HG03571 (cell line): ENCODE data around the gene CCDC167.

ENCODE experiments used
- ATAC-seq: cut with Tn5 transposase; IDR thresholded peaks from one replicate; pipeline ENCODE4 v1.9.1; 2021; ENCODE audit not compliant: unreplicated experiment

The CCDC167 gene

GRCh38 chr6:37531026-37531425, 31.3 kb upstream of the CCDC167 start:
- no peak for ATAC-seq

GRCh38 chr6:37530297-37530696, 30.6 kb upstream of the CCDC167 start:
- no peak for ATAC-seq

DNA sequence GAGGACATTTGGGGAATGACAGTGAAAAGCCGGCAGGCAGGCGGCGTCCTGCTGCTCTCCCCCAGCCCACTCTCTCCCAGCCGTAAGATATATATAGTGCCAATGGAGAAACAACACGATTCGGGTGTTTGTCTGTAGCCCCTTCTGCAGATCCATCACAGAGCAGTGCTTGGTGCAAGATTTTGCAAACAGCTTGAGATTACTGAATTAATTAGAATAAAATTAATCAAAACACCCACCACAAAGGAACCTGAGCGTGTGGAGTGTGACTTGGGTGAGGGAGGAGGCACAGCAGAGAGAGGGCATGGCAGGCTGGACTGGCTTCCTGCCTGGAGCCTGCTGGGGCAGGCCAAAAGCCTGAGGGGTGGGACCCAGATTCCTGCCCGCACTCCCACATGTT, 28.8 kb upstream of the CCDC167 start:
- ATAC-seq: no peak

DNA sequence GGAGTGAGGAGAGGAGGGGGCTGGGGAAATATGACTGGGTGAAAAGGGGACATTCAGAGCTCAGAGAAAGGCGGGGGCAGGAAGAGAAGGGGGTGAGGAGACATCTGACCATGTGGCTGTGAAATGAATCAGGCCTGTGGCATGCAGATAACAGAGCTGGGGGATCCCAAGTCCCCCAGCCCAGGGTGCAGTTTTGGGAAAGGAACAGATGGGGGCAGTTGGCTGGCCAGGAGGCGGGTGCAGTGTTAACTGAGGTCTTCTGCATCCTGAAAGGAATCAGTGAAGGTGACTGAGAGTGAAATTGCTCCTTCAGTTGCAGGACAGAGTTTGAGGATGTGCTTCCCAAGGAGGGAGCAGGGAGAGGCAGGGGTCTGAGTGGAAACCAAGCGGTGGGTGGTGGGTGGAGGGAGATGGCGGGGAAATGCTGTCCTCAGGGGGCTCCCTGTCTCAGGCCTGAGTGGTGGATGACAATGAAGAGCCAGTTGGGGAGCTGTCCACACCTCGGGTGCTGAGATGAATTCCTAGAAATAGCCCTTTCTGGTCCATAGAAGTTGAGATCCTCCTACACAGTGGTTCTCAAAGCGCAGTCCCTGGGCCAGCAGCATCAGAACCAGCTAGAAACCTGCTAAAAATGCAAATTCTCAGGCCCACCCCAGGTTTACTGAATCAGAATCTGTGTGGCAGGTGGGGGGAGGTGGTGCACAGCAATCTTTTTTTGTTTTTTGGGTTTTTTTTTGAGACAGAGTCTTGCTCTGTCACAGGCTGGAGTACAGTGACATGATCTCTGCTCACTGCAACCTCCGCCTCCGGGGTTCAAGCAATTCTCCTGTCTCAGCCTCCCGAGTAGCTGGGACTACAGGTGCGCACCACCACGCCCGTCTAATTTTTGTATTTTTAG, 26.0 kb upstream of the CCDC167 start:
- ATAC-seq: no peak

GRCh38 chr6:37524970-37525318, 25.3 kb upstream of the CCDC167 start:
- ATAC-seq: no peak

- no peak for ATAC-seq
Observed at GRCh38 chr6:37524025-37524969, 24.6 kb upstream of the CCDC167 start.

- no peak for ATAC-seq
Observed at GRCh38 chr6:37523412-37523811, 23.7 kb upstream of the CCDC167 start.

- no peak for ATAC-seq
Observed at GRCh38 chr6:37522836-37523235, 23.1 kb upstream of the CCDC167 start.

DNA sequence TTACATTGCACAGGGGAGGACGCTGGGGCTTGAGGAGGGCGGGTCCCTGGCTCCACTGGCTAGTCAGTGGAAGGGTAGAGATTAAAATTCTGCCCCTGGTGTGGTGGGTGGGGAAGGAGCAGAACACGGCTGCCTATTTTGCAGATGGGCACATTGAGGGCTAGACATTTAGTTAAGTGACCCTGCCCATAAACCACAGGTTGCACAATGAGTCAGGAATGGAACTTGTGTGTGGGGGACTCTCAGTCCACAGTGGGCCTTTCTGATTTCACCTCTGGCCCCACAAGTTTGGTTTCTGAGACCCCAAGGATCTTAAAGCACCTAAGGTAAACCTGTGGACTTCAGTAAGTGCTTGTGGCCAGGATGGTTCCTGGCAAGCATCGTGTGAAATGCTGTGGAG, 22.0 kb upstream of the CCDC167 start:
- no peak for ATAC-seq

GRCh38 chr6:37520926-37521325, 21.2 kb upstream of the CCDC167 start:
- no peak for ATAC-seq

- no peak for ATAC-seq
Observed at GRCh38 chr6:37519461-37519860, 19.8 kb upstream of the CCDC167 start.

DNA sequence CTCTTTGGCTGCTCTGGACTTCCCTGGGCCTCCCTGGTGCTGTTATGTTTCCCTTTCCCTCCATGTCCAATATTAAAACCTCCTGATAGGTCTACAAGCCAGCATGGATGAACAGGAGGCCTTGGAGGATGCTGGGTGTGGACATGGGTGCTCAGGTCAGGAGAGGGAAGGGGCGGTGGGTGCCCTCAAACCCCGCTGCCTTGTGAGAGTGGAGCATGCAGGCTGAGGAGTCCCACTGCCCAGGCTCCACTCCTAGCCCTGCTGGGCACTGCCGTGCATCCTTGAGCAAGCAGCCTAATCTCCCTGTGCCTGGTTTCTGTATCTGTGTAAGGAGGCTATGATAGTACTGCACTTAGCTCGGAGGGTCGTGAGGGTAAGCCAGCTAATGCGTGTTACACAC, 18.4 kb upstream of the CCDC167 start:
- no peak for ATAC-seq

DNA sequence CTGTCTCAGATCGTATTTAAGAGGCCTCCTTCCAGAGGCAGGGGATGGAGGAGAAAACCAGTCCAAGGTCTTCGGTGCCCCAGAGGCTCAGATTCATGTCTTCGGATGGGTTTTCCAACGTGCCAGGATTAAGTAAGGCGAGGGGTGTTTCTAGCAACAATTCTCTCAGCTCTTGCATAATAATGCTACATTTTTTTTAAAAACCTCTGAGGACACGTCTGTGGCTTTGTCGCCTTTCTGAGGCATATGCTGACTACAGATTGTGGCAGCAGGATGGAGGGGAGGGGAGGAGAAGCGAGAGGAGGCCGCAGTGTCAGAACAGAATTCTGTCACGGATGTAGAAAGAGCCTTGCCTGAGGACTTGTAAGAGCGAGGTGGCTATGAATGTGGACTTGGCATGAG, 17.7 kb upstream of the CCDC167 start:
- ATAC-seq: no peak

DNA sequence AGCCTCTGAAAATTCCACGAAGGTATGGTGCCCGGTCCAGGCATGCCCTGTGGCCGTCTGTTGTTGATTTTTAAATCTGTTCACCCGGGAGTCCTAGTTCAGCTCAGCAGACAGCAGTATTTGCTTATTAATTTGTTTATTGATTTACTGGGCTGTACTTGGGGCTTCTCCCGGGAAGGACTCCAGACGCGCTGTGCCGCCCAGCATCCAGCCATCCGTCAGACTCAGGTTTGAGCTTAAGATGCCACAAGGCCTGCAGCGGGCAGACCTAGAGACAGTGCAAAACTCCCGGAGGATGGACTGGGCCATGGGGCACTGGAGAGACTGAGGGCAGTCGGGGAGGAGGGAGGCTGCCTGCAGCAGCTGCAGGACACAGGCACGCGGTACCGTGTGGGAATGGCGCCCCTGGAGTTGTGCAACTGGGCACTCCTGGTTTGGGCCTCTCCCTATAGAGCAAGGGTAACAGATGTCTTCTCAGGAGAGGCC, 17.3 kb upstream of the CCDC167 start:
- ATAC-seq: no peak

DNA sequence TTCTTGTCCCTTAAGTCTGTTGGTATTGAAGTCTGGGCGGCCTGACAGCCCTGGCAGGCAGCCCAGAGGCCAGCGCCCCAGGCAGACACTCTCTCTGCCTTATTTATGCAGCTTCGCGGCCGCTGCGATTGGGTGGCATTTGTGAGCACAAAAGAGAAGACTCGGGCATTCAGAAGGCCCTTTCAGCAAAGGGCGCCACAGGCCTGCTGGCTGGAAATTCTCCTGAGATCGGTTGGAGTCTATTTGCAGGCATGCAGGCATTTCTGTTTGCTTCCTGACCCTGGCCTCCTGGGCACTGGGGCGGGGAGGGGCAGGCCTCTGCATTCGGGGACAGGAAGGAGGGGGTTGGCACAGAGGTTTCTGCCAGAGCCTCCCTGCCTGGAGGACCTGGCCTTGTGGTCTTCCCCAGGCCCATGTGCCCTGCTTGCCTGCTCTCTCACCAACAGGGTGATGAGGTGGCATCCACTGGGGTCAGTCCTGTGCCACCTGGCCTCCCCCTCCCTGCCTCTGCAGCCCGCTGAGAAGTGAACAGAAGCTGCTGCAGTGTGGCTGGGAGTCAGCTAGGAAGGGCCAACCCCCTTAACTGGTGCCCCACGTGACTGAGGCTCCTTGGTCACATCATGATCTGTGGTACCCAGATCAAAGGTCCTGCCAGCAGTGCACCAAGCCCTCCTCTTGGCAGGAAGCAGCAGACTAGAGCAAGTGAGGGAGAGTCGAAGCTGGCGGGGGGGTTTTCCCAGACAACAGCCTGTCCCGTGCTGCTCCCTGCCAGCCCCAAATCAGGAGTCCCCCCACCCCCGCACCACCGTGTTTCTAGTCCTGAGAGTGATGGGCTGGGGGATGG, 16.6 kb upstream of the CCDC167 start:
- ATAC-seq: peak; percentile 62

- ATAC-seq: no peak
Observed at GRCh38 chr6:37515712-37516075, 16.0 kb upstream of the CCDC167 start.

DNA sequence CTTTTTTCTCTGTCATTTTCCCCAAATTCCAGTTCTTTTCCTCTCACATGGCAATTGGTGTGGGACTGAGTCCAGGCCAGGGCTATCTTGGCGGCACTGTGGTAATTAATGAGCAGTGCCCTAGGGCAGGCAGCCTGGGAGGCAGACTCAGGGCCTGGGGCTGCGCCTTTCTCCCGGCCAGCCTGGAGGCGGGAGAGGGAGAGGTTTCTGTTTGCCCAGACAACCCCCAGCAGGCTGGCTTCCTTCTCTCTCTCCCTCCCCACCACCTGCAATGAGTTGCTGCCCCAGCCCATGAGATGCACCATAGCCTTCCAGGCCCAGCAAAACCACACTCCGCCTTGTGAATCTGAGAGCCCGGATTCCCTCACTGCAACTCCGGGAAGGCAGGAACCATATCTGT, 15.1 kb upstream of the CCDC167 start:
- no peak for ATAC-seq

DNA sequence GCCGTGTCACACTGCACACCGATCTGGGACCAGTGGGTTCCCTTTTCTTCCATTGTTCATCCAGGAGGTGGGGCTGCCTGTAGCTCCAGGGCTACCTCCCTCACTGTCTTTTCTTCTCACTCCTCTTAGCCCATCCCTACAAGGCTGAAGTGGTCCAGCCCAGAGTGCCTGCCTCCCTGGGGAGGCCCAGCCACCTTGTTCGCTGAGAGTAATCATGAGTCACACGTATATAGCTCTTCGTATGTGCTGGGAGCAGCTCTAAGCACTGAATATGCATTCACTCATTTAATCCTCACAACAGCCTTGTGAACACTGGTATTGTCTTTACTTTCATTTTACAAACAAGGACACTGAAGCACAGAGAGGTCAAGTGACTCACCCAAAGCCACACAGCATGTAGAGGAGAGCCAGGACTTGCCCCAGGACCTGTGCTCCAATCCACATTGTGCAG, 14.7 kb upstream of the CCDC167 start:
- no peak for ATAC-seq

GRCh38 chr6:37513576-37513975, 13.9 kb upstream of the CCDC167 start:
- no peak for ATAC-seq

DNA sequence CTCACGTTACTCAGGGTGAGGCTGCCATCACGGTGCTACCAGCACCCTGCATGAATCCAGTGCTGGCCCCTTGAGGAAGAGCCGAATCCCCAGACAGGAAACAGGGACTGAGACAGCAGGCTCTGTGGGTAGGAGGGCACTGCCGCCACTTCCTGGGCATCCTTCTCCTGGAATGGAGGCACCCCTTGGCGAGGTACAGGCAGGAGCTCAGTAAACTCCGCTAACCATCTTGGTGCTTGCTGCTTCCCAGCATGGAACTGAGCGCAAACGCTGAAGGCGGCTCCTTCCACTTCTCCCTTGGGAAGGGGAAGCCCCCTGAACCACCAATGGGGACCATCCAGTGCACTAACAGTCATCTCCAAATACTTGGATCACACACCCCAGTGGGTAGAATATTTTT, 13.5 kb upstream of the CCDC167 start:
- ATAC-seq: no peak
